ENCODE data around the gene CFAP119.
A peak's percentile ranks its signal among the peaks of the same experiment; 100 is the strongest.

CFAP119 gene

DNA sequence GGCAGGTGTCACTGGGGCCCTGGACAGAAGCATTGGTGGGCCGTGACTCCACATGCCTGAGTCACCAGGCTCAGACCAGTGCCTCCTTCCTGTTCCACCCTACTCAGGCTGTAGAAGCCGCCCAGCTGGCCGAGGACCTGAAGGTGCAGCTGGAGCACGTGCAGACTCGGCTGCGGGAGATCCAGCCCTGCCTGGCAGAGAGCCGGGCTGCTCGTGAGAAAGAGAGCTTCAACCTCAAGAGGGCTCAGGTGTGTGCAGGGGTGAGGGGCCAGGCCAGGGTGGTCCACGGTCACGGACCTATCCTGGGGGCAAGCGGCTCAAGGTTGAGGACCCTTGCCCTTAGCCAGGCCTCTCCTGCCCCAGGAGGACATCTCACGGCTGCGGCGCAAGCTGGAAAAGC, 9.9 kb upstream of the CFAP119 start:
- no peak overlapping the region for H3K27ac Mint-ChIP-seq

DNA sequence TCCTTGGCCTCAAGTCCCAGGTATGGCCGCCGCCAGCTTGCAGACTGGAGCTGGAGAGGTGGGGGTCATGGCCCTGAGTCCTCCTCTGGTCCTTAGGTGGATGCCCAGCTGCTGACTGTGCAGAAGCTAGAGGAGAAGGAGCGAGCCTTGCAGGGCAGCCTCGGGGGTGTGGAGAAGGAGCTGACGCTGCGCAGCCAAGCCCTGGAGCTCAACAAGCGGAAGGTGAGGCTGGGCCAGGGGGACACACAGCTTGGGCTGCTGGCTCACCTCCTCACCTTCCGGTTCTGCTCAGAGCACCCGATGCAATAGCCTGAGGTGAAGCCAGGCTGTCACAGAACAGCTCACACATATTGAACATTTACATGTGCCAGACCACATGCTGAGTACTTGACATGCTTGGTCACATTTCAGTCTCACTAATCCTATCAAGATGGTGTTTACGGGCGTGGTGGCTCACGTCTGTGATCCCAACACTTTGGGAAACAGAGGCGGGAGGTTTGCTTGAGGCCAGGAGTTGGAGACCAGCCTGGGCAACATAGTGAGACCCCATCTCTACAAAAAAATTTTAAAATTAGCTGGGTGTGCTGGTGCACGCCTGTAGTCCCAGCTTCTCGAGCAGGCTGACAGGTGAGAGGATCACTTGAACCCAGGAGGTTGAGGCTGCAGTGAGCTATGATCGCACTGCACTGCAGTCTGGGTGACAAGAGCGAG, 7.7 kb upstream of the CFAP119 start:
- Mint-ChIP-seq H3K4me3 (no peak overlapping the region), H3K4me1 (peaks cover 2% of the 10 kb centered on the region), H3K27ac (no peak overlapping the region), H3K9me3 (no peaks in the 10 kb centered on the region), H3K36me3 (ENCODE audit: low read depth) (peaks cover 73% of the 10 kb centered on the region), H3K27me3 (ENCODE audit: low read depth, poor library complexity) (peaks cover 3% of the 10 kb centered on the region)
- TF ChIP-seq, protein P1, sequence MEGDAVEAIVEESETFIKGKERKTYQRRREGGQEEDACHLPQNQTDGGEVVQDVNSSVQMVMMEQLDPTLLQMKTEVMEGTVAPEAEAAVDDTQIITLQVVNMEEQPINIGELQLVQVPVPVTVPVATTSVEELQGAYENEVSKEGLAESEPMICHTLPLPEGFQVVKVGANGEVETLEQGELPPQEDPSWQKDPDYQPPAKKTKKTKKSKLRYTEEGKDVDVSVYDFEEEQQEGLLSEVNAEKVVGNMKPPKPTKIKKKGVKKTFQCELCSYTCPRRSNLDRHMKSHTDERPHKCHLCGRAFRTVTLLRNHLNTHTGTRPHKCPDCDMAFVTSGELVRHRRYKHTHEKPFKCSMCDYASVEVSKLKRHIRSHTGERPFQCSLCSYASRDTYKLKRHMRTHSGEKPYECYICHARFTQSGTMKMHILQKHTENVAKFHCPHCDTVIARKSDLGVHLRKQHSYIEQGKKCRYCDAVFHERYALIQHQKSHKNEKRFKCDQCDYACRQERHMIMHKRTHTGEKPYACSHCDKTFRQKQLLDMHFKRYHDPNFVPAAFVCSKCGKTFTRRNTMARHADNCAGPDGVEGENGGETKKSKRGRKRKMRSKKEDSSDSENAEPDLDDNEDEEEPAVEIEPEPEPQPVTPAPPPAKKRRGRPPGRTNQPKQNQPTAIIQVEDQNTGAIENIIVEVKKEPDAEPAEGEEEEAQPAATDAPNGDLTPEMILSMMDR (IDR thresholded peaks at IDR 0.05) = no peak
- no peak for DNase-seq

More for the DNA sequence above, 9.9 kb upstream of the CFAP119 start:
- H3K4me3 Mint-ChIP-seq = no peak overlapping the region
- peaks cover 3% of the 10 kb centered on the region for H3K27me3 Mint-ChIP-seq (ENCODE audit: low read depth, poor library complexity)
- peaks cover 53% of the 10 kb centered on the region for H3K36me3 Mint-ChIP-seq (ENCODE audit: low read depth)
- TF ChIP-seq, protein P1 (IDR thresholded peaks at IDR 0.05) = no peak
- no peaks in the 10 kb centered on the region for H3K9me3 Mint-ChIP-seq
- H3K4me1 Mint-ChIP-seq = peaks cover 16% of the 10 kb centered on the region
- DNase-seq = no peak

DNA sequence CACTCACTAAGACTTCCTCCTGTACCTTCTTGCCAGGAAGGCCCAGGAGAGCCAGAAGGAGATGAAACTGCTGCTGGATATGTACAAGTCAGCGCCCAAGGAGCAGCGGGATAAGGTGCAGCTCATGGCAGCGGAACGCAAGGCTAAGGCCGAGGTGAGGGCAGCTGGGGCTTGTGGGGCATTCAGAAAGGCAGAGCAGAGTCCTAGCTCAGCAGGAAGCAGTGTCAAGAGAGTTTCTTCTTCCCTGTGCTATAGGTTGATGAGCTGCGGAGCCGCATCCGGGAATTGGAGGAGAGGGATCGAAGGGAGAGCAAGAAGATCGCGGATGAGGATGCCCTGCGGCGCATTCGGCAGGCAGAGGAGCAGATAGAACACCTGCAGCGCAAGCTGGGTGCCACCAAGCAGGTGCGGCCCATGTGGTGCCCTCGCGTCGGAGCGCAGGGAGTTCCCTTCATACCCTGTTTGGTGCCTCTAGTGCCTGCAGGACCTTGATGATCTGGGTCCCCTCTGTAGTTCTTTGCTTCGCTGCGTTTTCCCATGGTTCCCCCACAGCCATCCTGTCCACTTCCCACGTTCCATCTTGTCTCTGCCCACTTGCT, 6.8 kb upstream of the CFAP119 start:
- peaks cover 80% of the 10 kb centered on the region for H3K36me3 Mint-ChIP-seq (ENCODE audit: low read depth)
- H3K4me3 Mint-ChIP-seq = no peak overlapping the region
- DNase-seq = no peak
- peaks cover 3% of the 10 kb centered on the region for H3K4me1 Mint-ChIP-seq
- peaks cover 3% of the 10 kb centered on the region for H3K27me3 Mint-ChIP-seq (ENCODE audit: low read depth, poor library complexity)
- peak overlapping the region; percentile 73 for H3K27ac Mint-ChIP-seq
- H3K9me3 Mint-ChIP-seq = no peaks in the 10 kb centered on the region
- TF ChIP-seq, protein P1 (IDR thresholded peaks at IDR 0.05) = no peak

DNA sequence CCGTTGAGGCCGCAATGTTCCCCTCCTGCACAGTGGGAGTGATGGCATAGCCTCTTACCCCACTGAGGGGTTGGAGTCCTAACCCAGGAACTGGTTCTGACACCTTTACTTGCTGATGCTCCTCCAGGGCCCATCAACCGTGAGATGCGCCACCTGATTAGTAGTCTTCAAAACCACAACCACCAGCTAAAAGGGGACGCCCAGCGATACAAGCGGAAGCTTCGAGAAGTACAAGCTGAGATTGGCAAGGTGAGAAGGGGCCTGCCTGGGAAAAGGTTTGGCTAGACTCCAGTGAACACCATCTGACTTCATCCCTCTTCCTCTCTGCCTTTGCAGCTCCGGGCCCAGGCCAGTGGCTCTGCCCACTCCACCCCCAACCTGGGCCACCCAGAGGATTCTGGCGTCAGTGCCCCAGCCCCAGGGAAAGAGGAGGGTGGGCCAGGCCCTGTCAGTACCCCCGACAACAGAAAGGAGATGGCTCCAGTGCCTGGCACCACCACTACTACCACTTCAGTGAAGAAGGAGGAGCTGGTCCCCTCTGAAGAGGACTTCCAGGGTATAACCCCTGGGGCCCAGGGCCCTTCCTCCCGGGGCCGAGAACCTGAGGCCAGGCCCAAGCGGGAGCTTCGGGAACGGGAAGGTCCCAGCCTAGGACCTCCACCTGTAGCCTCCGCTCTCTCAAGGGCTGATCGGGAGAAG, 6.1 kb upstream of the CFAP119 start:
- H3K27me3 Mint-ChIP-seq (ENCODE audit: low read depth, poor library complexity) = peaks cover 3% of the 10 kb centered on the region
- no peaks in the 10 kb centered on the region for H3K9me3 Mint-ChIP-seq
- no peak overlapping the region for H3K4me3 Mint-ChIP-seq
- no peak for DNase-seq
- TF ChIP-seq, protein P1 (IDR thresholded peaks at IDR 0.05) = no peak
- peaks cover 82% of the 10 kb centered on the region for H3K36me3 Mint-ChIP-seq (ENCODE audit: low read depth)
- peaks cover 10% of the 10 kb centered on the region for H3K4me1 Mint-ChIP-seq
- H3K27ac Mint-ChIP-seq = no peak overlapping the region

DNA sequence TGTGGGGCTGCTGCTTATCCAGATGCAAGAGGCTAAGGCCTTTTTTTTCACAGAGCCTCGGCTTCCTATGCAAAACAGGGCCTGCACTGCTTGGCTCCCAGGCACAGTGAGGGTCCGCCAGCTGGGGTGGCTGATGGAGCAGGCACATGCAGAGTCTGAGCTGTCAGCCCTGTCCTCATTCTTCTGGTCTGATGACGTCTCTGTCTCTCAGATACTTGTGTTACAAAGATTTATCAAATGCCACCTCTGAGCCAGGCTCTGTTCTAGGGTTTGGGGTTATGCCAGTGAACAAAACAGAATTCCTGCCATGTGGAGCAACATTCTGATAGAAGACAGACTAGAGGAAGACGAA, 5.0 kb upstream of the CFAP119 start:
- Mint-ChIP-seq H3K4me3 (no peak overlapping the region), H3K9me3 (no peaks in the 10 kb centered on the region), H3K4me1 (peaks cover 15% of the 10 kb centered on the region), H3K27me3 (ENCODE audit: low read depth, poor library complexity) (peaks cover 1% of the 10 kb centered on the region), H3K27ac (no peak overlapping the region), H3K36me3 (ENCODE audit: low read depth) (peaks cover 75% of the 10 kb centered on the region)
- DNase-seq = no peak
- TF ChIP-seq, protein P1 (IDR thresholded peaks at IDR 0.05) = no peak

All from nephron progenitor cell (in vitro differentiated cells).